HG03103 (cell line): ENCODE measurements around the gene RNF103.
A peak's percentile ranks its signal among the peaks of the same experiment; 100 is the strongest.

Experiments
- ATAC-seq: cut with Tn5 transposase; IDR thresholded peaks from one replicate; pipeline ENCODE4 v1.9.1; 2021; ENCODE audit warnings: low read depth; ENCODE audit not compliant: unreplicated experiment

RNF103 gene

DNA sequence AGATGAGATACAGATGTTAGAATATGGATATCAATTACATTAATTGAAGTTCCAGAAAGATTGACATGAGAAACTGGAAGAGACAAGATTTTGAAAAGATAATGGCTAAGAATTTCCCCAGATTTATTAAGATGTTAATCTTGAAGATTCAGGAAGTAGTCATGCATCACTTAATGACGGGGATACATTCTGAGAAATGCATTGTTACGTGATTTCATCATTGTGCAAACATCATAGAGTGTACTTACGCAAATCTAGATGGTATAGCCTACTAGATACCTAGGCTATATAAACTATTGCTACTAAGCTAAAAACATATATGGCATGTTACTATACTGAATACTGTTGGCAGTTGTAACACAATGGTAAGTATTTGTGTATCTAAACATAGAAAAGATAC, 53.6 kb downstream of the RNF103 start:
- ATAC-seq, result no peak

DNA sequence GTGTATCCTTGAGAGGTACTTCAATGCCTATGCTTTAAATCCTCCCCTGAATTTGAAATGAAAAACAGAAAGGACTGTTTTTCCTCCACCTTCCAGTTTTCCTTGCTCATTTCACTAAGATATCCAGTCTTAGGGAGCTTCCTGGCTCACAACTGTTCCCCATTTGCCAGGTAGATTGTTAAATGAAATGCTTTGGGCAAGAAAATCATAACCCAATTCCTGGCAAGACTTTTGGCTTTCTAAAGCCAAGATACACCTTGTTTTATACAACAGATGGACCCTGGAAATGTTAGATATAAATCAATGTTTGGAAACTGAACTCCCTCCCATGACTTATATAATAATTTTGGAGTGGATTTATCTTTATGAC, 56.9 kb downstream of the RNF103 start:
- ATAC-seq, result no peak

DNA sequence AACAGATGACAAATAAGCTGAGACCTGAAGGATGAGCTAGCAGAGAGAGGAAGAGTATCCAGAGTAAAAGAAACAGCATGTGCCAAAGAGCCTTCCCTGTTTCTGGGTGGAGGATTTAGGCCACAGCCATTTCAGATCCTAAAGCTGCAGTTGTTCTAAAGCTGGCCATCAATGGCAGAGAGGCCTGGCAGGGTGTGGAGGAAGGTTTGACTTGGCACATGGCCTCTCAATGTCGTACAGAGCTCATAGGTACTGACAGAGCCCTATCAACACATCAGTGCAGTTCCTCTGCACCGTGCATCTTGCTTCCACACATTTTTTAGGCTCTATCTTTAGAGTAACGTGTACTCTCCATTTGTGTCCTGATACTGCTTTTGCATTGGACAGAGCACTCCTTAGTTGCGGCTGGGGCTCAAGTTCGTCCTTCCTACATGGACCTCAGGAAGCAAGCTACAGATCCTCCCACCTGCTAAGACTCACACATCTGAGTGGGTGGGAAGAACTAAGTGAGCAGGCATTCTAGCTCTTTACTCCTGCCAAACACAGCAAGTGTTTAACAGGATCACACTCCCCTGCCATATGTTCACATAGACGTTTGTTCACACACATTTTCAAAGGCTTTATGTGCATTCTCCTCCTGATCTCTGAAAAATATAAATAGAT, 57.4 kb downstream of the RNF103 start:
- no peak for ATAC-seq

DNA sequence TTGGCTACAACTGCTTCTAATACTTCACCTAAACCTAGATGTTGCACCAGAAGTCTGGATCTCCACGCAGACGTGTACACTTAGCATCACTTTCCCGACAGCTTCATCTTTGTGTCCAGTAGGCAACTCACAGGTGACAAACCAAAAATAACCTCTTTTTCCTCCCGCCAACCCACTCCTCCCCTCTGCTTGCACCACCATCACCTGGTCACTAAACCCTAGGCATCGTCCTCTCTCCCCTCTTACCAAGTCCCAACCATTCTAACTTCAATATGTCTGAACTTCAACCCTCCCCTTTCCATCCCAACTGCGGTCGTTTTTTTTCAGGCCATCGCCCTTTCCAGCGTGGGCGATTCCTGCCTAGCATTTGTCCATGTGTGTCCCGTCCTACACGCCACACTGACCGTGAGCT, 60.0 kb downstream of the RNF103 start:
- ATAC-seq, result no peak

DNA sequence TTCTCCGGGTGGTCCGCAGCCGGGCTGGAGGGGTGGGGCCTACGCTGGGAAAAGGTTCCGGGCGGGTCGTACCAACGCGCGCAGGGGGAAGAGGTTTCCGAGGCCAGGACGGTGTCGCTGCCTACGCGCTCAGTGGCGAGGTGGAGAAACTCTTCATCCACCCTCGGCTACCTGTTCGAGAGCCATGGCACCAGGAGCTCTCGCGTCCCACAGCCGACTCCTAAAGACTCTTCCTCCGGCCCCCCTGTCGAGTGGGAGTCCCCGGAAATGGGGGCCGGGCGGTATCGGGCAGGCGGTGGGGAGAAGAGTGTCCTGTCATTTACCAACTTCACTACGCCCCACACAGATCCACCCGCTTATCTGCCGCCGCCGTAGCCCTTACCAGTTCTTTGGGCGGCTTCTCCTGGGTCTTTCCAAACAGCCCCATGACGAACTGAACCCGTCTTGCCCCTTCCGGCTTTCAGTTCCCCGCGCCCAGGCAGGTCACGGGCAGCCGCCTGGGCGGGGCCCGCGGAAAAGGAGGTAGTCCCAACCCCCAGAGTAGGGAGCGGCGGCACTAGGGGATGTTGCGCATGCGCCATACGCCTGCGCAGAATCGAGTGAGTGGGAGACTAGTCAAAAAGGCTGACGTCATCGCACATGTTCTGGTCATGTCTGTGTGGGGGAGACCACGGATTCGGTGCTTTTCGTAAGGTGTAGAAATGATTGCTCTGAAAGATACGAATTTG, 60.6 kb downstream of the RNF103 start, which contains the start of gene CHMP3:
TSS of gene CHMP3 (minus strand) at position 522 of the 728 bp plus-strand sequence. CDS start at position 427, 95 bp downstream.
- ATAC-seq, result peak; percentile 79

DNA sequence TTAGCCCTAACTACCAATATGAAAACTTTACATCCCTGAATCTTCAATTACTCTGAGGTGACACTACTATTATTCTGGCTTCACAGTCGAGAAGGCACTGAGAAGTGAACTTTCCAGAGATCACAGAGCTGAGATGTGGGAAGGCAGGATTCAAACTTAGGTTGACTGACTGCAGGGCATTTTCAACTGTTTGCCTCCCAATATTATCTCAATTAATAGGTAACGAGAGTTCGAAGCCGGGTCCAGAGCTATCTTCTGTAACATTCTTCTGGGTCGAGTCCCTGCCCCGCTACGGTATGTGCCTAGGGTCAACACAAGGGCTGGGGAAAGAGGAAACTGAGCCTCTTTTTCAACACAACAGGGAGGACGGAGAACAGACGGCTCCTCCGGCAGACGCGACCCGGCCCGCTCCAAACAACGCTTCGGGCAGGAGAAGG, 61.2 kb downstream of the RNF103 start:
- peak; percentile 7 for ATAC-seq

DNA sequence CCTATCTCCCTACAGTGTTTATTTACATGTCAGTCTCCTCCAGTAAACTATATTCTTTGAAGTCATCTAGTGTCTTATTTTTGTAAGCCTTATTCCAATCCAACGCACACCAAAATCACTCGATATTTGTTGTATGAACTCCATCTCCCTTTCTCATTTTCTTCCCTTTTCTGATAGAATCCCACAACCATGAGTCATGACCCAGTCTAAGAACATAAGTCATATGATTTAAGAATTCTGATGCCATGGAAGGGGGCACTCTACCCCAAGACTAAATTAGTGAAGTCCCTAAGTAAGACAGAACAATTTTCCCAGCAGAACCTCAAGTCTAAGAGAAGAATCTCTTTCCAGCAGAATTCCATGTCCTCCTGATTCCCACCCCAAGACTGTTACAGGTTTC, 65.8 kb downstream of the RNF103 start:
- ATAC-seq, result no peak

DNA sequence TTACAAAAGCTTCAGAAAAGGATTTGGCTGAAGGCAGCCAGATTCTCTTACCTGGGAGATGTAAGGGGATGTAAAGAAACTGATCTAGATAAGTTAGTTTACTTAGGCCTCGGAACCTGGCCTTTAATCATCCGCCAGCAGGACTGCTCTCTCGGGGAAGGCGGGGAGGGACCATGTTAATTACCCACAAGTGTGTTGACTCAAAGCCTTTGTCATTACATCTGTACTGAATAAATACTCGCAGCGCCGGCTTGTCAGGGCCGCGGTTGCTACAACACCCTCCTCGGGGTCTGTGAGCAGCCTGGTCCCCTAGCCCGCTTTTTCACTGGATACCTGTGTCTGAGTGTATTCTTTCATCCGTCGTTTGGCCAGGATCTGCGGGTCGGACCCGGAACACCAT, 67.2 kb downstream of the RNF103 start:
- no peak for ATAC-seq
